ENCODE measurements around the gene MUC5B. TPM values are rescaled to one million over a fixed set of nuclear protein-coding genes. Genes with fewer than 3 reads are reported as not detected.

MUC5B gene
- total RNA-seq, 1 donor from 2014 or later, result not detected

DNA sequence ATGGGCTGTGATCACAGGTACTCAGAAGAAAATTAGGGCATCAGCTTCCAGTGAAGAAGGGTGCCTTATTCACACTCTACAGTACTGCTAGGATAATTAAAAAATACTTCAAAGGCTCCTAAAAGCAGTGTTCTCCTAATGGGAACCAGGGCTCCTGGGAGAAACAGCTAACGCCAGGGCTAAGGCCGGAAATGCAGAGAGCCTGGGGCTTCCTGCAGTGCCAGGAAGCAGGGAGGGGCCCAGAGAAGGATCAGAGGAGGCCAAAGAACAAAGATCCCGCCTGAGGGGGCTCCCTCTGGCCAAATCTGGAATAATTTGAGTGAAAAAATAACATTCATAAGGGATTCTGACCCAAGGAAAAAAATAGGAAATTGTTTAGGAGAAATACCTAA is 59.1 kb downstream of the MUC5B start:
- no peak for DNase-seq (ENCODE audit: low spot score)

DNA sequence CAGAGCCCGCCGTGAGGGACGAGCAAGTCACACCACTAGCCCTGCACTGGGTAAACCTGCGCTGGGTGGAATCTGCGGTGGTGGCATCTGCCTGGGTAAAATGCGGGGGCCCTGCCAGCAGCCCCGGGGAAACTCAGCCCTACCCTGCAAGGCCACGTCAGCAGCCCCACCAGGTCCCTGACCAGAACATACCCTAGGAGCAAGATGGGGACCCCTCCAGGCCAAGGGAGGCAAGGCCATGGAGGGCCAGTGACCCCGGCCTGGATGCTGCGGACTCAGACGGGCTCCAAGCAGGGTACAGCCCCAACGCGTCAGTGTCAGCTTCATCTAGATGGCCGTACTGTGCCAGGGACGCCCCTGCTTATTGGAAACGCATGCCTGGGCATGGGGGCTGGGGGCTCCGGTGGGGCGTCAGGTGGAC is 60.2 kb downstream of the MUC5B start:
- no peak for DNase-seq (ENCODE audit: low spot score)

DNA sequence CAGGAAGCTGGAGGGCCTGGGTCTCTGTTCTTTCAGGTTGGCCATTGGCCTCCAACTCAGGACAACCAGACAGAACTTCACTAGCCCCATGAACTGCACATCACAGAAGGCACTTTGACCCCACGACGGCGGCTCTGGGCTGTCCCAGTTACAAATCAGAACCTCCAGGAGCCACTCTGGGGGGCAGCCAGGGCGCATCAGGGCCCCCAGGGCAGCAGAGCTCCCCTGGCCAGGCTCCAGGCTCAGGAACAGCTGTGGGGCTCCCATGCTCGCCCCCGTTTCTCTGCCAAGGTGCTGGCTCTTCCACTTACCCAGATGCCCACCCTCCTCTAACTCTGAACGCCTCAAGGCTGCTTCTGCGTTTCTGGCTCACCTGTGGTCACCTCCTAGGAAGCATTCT is 61.0 kb downstream of the MUC5B start:
- DNase-seq (ENCODE audit: low spot score), result no peak

DNA sequence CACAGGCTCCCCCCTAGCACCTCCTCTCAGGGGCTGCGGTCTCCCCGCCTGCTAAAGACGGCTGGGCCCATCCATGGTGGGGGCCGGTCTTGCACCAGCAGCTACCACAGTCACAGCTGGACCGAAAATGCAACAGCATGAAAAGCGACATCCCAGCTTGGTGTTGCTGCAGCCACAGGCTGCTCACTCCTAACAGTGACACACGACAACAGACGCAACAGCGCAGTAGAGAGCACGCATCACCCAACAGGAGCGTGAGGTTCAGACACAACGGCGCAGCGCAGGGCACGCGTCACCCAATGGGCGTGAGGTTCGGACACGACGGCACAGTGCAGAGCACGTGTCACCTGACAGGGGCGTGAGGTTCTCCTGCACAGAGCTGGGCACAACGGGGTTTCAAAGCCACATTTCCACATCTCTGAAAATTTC is 62.5 kb downstream of the MUC5B start:
- DNase-seq (ENCODE audit: low spot score), result no peak

DNA sequence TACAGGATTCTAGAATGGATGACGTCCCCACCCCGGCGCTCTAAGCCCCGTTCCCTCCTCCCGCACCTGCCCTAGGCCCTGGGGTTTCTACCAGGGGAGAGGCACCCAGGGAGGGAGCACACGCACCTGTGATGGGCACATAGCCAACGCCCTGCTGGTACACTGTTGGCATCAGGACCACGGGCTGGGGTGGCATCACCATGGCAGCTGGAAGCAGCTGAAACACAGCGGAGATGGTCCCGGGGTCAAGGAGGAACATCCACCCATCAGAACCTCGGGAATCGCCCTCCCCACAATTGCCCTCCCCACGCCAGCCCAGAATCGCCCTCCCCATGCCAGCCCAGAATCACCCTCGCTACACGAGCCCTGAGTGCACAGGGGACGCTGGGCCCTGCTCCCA is 63.0 kb downstream of the MUC5B start:
- DNase-seq (ENCODE audit: low spot score), result no peak

DNA sequence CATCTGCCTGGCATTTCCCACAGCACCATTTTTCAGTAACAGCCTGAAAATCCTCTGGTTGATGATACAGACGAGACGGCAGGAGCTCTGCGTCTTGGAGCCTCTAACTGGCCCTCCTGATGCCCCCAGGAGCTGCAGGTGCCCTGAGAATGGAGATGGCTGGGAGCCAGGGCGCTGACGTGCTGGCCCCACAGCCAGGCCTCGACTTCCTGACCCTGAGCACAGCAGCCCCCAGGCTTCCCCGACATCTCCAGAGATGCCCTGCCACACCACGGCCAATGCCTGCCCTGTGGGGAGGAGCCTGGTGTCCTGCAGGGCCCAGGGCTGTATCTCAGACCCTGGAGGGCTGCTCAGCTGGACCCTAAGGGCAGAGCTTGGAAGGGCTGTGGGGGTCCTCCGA is 65.1 kb downstream of the MUC5B start:
- no peak for DNase-seq (ENCODE audit: low spot score)

DNA sequence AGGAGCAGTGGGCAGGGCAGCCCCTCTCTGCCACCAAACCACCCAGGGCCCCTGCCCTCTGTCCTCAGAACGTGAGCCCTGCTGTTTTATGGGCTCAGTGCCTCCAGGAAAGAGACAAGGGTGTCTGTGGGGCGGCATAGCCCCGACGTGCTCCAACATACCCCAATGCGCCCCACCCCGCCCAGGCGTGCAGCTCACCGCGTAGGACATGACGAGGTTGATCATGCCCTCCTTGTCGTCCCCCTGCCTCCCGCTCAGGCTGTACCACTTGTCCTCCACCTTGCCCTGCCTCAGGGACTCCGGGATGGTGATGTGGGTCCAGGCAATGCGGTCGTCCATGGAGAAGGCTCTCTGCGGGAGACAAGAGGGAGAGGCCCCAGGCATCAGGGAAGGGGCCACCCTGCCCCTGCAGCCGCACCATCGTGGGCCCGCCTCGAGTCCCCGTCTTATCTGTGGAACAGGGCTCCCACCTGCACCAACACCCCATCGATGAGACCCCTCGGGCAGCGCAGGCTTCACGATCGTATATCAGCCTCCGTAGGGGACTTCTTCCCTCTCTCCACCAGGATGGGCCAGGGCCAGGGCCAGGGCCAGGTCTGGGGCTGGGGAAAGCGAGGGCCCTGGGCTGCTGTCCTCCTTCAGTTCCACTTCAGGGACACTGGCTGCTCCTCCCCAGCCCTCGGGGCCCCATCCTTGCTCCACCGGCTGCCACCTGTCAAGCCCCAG is 65.7 kb downstream of the MUC5B start:
- DNase-seq (ENCODE audit: low spot score), result no peak

DNA sequence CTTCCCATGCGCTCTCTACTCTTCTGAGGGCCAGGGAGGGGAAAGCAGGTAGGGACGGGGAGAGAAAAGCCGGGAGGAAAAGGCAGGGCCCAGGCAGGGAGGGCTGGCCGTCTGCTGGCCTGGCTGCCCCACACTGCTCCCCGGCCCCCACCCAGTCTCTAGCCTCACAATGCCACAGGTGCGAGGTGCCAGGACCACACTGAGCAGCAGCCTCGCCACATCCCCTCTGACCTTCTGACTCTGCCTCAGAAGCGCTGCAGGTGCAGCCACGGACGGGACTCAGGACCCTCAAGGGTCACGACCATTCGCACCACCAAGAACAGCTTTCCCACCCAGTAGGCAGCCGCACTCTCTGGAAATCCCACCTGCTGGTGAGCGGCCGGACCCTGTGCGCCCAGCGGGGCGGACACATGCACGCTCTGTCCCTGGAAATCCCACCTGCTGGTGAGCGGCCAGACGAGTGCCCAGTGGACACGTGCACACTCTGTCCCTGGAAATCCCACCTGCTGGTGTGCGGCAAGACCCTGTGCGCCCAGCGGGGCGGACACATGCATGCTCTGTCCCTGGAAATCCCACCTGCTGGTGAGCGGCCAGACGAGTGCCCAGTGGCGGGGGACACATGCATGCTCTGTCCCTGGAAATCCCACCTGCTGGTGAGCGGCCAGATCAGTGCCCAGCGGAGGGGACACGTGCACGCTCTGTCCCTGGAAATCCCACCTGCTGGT is 66.5 kb downstream of the MUC5B start:
- no peak for DNase-seq (ENCODE audit: low spot score)

DNA sequence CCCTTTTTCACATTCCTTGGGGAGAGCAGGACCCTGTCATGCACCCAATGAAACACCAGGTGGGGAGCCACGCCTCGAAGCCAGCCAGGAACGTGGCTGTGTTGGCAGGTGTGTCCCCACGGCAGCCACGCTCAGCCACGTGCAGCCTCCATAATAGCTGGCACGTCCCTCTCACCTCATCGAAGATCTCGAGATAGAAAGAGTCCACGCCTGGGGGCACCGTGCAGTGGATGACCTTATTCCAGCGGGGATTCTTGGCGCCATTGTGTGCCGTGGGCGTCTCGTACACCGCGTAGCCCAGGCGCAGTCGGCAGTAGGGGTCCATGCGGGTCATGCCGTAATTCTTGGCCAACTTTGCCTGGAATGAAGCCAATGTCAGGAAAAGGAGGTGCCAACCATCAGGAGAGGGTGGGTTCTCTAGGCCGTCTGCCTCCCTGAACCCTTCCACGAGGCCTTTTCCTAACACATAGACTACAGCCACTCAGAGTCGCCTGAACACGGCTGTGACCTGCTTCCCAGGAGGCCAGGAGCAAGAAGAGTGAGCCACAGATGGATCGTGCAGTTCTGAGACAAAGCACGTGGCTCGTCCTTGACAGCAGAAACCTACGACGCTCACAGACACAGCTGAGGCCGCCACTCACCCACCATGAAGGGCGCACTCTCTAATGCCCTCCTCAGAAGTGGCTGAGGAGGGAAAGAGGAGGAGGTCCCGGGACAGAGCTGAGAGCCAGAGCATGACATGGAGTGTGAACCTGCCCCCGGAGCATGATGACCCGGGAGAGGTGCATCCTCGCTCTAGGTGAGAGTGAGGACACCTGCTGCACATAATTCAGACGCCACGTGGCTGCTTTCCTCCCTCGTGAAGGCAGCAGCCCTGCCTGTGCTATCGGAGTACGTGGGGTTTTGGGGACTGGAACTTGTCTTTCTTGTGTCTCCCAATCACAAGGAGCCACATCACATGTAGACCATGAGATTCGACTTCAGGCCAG is 67.5 kb downstream of the MUC5B start:
- no peak for DNase-seq (ENCODE audit: low spot score)

DNA sequence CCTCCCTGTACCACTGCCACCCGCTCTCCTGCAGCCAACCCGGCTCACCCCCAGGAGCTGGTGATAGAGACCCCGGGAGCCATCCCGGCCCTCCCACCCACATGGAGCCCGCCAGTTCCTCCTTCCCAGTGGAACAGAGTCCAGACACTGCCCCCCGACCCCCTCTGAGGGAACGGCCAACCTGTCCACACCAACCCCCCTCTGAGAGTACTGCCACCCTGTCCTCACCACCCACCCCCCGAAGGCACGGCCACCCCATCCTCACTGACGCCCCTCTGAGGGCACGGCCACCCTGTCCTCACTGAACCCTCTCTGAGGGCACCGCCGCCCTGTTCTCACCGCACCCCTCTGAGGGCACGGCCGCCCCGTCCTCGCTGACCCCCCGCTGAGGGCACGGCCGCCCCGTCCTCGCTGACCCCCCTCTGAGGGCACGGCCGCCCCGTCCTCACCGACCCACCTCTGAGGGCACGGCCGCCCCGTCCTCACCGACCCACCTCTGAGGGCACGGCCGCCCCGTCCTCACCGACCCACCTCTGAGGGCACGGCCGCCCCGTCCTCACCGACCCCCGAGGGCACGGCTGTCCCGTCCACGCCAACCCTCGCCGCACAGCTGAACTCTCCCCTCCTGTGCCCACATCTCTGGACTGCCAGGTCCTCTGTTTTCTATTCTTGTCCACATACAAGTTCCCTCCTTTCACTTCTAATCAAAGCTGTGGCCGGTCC is 68.6 kb downstream of the MUC5B start:
- DNase-seq (ENCODE audit: low spot score), result no peak

DNA sequence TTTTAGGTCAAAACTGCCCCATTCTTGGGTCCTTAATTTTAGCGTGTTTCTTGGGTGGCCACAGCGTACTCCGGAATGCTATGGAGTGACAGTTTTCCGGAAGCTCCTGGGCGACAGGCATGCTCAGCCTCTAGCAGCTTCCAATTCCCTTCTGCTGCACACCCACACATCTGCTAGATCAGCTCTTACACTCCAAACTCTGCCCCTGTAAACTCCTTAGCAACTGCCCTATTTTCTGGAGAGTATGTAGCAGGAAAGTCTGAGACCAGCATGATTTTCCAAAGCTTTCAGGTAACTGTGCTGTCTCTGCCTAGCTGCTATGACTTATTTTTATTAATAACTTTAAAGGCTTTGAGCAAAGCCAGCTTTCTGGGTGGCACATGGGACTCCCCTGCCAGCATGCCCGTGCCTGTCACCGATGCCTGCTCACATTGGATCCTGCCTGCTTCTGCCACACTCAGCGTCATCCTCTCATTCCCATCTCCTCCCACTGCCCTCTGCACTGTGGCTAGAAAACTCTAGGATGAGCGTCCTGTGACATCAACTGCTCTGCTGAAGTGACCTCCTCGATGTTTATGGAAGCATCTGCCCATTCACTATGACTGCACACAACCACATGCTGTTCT is 69.3 kb downstream of the MUC5B start:
- no peak for DNase-seq (ENCODE audit: low spot score)

DNA sequence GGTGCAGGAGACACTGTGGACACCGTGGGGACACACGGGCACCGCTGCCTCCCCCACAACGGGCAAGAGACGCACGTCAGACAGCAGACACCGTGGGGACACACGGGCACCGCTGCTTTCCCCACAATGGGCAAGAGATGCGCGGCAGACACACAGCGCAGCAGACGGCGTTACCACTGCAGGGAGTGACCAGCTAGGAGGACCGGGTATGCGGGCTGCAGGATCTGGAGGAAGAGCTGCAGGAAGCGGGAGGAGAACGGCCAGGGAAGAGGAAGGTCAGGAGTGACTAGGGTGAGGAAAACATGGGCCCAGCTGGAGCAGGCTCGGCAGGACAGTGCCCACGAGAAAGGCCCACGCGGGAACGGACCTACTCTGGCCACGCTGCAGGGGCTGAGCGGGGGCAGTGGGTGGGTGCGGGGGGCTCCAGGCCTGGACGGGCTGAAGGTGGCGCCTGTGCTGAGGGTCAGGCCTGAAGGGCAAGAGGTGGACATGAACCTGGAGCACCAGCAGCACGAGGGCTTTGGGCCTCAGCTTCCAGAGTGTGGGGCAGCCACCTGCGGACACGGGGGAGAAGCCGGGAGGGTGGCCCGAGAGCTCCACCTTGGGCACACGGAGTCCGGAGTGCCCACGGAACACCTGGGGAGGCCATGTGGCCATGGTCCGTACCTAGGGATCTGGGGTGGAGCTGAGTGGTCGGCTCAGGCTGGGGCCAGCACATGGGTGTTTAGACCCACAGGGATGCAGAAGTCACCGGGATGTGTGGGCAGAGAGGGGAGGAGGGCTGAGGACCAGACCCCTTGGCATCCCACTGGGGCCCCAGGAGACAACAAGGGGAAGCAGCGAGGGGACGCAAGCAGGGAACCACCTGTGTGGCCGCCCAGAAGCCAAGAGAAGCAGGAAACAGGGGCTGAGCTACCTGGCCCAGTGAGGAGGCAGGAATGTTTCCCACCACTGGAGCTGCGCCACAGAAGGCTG is 70.1 kb downstream of the MUC5B start:
- no peak for DNase-seq (ENCODE audit: low spot score)

DNA sequence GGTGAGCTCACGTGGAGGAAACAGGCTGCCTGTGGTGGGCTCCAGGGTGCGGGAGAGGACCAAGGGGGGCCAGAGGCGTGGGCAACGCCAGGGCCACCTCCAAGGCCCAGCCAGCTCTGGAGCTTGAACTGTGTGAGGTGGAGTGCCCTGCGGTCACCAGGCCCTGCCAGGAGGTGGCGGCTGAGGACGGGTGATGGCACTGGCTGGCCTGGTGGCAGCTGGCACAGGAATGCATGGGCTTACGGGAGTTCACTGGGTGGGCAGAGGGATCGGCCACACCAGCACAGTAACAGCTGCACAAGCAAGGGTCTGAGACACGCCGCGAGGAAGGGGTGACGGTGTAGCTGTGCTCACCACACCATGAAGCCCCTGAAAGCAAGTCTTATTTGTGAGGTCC is 70.8 kb downstream of the MUC5B start:
- no peak for DNase-seq (ENCODE audit: low spot score)

DNA sequence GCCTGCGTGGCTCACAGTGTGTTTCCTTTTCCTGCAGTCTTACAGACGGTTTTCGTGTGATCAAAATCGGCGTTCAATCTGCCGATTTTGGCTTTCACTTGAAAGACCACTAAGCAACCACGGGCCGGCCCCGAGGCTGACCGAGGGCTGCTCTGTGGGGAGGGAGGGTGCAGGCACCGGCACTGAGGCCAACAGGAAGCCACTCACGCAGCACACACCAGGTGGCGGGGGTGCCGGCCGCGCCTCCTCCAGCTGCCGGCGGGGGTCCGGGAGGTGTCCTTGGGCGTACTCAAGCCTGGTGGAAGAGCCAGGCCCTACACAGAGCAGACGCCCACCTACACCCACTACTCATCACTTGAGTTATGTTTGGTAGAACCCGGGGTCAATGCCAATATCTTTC is 72.2 kb downstream of the MUC5B start:
- DNase-seq (ENCODE audit: low spot score), result no peak

DNA sequence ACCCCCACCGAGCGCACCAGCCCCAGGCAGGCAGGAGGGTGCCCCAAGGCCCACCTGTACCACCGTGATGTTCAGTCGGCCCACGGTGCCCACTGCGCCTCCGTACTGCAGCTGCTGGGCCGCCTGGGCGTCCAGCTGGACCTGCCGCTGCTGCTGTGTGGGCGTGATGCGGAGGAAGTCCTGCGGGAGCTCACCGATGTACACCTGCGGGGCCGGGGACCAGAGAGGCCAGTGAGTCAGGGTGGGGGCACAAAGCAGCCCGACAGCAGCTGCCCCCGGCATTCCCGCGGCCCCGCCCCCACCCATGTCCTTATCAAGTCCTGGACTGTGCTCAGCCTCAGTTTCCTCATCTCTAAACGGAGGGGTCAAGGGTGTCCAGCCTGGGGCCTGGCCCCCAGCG is 72.7 kb downstream of the MUC5B start:
- no peak for DNase-seq (ENCODE audit: low spot score)

DNA sequence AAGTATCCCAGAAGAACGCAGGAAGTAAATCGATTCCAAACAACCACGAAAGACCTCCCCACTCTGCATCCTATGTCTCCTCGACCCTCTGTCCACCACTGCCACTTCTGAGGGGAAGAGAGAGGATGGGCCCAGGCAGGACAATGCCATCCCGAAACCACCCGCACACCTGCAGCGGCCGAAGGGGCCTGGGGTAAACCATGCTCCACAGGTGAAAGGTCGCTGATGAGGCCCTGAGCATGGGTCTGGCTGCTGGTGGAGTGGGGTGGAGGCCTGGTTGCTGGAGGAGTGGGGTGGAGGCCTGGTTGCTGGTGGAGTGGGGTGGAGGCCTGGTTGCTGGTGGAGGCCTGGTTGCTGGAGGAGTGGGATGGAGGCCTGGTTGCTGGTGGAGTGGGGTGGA is 73.4 kb downstream of the MUC5B start:
- no peak for DNase-seq (ENCODE audit: low spot score)

DNA sequence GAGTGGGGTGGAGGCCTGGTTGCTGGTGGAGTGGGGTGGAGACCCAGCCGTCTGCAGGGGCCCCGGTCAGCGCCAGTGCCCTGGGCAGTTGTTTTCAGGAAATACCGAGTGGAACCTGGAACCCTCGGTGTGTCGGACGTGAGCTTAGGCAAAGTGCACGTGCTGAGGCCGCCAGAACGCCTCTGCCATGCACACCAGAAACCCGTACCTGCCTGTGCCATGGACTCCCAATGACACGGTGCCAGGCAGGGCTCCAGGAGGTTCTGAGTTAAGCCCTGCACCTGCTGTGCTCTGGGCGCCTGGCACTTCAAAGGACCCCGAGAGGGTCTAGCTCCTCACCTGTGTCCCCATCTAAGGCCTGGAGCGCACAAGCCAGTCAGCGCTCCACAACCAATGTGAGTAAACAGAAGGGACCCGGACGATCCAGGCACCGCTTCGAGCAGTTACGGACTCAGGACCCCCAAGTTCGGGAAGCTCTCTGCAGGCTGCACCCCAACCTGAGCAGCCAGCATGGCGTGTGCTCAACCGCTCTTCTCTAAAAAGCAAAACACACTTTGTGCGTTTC is 74.2 kb downstream of the MUC5B start:
- no peak for DNase-seq (ENCODE audit: low spot score)

DNA sequence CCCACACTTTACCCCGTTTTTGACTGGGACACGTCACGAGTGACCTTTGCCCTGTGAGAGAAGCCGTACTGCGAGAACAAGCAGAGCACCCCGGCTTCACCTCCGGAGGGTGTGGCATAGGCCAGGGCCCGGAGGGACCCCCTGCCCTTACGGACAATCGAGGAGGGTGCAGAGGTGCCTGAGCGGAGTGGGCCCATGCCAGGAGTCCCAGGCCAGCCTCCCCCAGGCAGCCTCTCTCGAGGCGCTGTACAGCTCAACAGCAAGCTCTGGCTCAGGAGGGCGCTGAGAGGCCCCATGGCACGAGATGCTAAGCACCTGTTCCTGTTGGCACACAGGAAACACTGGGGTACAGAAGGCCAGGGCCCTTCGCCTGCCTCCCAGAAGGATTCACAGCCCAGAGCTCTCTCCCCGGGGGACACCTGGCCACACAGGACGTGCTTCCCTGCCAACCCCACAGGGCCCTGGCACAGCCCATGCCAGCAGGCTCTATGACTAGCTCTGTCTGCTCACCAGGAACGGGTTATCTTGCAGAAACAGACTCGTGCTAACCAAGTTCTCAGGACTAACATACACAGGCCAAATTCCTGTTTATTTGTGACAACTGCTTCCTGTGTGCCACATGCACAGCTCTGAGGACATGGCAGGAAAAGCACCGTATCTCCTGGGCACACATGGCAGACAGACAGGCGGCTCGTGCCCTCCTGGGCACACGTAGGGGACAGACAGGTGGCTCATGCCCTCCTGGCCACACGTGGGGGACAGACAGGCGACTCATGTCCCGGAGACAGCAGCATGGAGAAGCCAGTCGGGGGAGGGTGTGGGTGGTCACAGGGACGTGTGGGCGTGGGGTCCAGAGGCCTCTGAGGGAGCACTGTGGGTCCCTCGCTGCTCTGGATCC is 75.0 kb downstream of the MUC5B start:
- no peak for DNase-seq (ENCODE audit: low spot score)

All from ureter (tissue), 1 donor.